Hindlimb muscle (tissue), 1 donor: ENCODE measurements around the gene EXOSC5. TPM values are rescaled to one million over a fixed set of nuclear protein-coding genes. Genes with fewer than 3 reads are reported as not detected.

ENCODE experiments used
- DNase-seq: peaks from one replicate; pipeline ENCODE4 v3.0.0-alpha.2; 2013
- polyA plus RNA-seq: library from polyadenylated mRNA; unstranded; fragments of 120-200 nt; gene quantifications from one replicate; pipeline ENCODE4 v1.2.1, GENCODE V29; 2013; ENCODE audit not compliant: insufficient read length

Gene EXOSC5
- polyA plus RNA-seq, 1 donor: 17.6 TPM

DNA sequence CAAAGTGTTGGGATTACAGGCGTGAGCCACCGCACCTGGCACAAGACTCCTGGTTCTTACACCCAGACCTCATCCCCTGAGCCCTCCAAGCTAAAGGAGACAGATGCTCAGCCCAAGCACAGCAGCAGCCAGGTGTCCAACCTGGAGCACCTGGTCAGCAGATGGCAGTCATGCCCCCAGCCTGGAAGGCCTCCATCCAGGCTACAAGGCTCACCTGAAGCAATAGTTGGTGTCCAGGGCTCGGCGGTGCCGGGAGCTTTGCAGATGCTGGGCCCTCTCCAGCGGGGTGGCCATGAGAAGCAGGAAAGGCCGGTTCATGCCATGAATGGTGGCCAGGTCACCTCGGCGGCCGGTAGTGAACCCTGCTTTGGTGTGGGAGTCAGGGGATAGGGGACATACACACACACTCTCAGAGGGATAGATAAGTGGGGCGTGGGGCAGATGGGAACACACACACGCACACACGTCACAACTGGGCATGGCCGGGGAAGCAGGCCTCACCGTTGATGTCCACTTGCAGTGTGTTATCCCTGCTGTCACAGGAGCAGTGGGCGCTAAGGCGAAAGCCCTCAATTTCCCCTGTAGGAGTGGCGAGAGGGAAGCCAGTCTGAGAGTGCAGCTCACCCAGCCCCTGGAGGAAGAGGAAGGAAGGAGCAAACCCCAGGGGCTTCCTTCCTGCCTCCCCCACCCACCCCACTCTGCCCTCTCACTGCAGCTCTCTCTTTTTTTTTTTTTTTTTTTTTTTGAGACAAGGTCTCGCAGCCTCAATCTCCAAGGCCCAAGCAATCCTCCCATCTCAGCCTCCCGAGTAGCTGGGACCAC lies 55.3 kb downstream of the EXOSC5 start:
- DNase-seq: no peak

DNA sequence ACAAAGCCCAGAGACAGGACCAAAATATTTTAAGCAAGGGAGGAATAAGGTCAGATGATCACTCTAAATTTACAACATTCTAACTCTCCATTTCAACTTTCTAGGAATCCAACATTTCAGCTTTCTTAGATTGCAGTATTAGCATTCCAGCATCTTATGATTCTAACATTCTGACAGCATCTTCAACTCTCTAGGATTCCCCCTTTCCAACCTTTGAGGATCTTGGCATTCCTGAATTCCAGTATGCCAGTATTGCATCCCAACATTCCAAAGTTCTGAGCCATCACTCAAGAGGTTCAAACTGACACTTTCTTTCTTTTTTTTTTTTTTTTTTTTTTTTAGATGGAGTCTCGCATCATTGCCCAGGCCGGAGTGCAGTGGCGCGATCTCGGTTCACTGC lies 57.2 kb downstream of the EXOSC5 start:
- no peak for DNase-seq

Other genes starting within 250 kb of the EXOSC5 start
- gene CYP2S1, start 204.1 kb downstream of the EXOSC5 start, polyA plus RNA-seq: 0.46 TPM
- 27.2 TPM for gene AXL, start 178.1 kb downstream of the EXOSC5 start, polyA plus RNA-seq
- 166 TPM for gene HNRNPUL1, start 133.0 kb downstream of the EXOSC5 start, polyA plus RNA-seq
- 39.8 TPM for gene CCDC97, start 87.2 kb downstream of the EXOSC5 start, polyA plus RNA-seq
- 23.9 TPM for gene TGFB1, start 43.4 kb downstream of the EXOSC5 start, polyA plus RNA-seq
- gene B9D2, start 33.2 kb downstream of the EXOSC5 start, polyA plus RNA-seq: 2.0 TPM
- gene TMEM91, start 20.8 kb downstream of the EXOSC5 start, polyA plus RNA-seq: 6.8 TPM
- gene BCKDHA, start 459 bp upstream of the EXOSC5 start, polyA plus RNA-seq: 35.2 TPM
- 3.1 TPM for gene B3GNT8, start 30.0 kb upstream of the EXOSC5 start, polyA plus RNA-seq
- gene DMAC2, start 42.6 kb upstream of the EXOSC5 start, polyA plus RNA-seq: 40.9 TPM
- gene ERICH4, start 45.8 kb upstream of the EXOSC5 start, polyA plus RNA-seq: not detected
- gene CEACAM21, start 178.8 kb upstream of the EXOSC5 start, polyA plus RNA-seq: 2.0 TPM
- not detected for gene CEACAM4, start 229.7 kb upstream of the EXOSC5 start, polyA plus RNA-seq